Measurements from ENCODE around the gene TRAF2. TPM values are rescaled to one million over a fixed set of nuclear protein-coding genes. Genes with fewer than 3 reads are reported as not detected.

Gene TRAF2
- total and polyA plus RNA-seq, 9 of the 15 experiments (the other 6 are each of a cell fraction or from before 2014, with no cell fraction given): 0.24 to 45.2 (median 18.0) TPM

GRCh38 chr9:136928591-136928990, 42.3 kb downstream of the TRAF2 start:
- BruUV-seq (replicated peaks): no TSS peak
- intact Hi-C loops (cut with micrococcal nuclease) (no loop called here), in situ Hi-C loops (cut with MboI) (no loop called here)
- no peak for DNase-seq (ENCODE audit: extremely low read depth in 1 of 4, low spot score in 3 of 4)
- CTCF ChIA-PET (ENCODE audit: low intra/inter-chr PET ratio): no interaction called here
- Histone ChIP-seq H3K79me2 (ENCODE audit: control insufficient read depth, insufficient read depth, low read length) (no peaks in the 10 kb centered on the region), H3K9ac (ENCODE audit: insufficient read depth in 1 of 2, low read depth in 2 of 2, low read length in 2 of 2) (peak overlapping the region in 1 of 2 experiments; percentile 62; a peak in 1 of 4 replicates), H4K20me1 (replicated peaks; ENCODE audit: control insufficient read depth, insufficient read depth, low read length) (peaks cover 4% of the 10 kb centered on the region; the same call in 1 of the 2 replicates), H3K4me3 (no peak overlapping the region), H3K4me1 (replicated peaks in 1 of 2; ENCODE audit: control insufficient read depth in 2 of 2, insufficient read depth in 2 of 2, low read length in 2 of 2) (peaks cover 10 to 28% of the 10 kb centered on the region in 2 experiments; a peak in 4 of 5 replicates), H3K27ac (ENCODE audit: extremely low read depth, low read depth, low read length) (no peak overlapping the region), H2AFZ (ENCODE audit: low read depth, low read length) (no peak overlapping the region), H3K9me3 (replicated peaks; ENCODE audit: control insufficient read depth, insufficient read depth, low read depth, low read length) (no peaks in the 10 kb centered on the region), H3K36me3 (ENCODE audit: control insufficient read depth, insufficient read depth, low read length) (peaks cover 68% of the 10 kb centered on the region; the same call in 2 of the 3 replicates), H3K9me1 (ENCODE audit: control insufficient read depth, insufficient read depth, low read length) (no peaks in the 10 kb centered on the region), H3K27me3 (ENCODE audit: control insufficient read depth in 2 of 2, insufficient read depth in 2 of 2, low read length in 2 of 2) (no peaks in the 10 kb centered on the region), H3K4me2 (ENCODE audit: insufficient read depth, low read length) (no peak overlapping the region)
- ATAC-seq: peak; percentile 36
- POLR2A ChIA-PET: interaction anchor here (0.6 to 3.2 kb wide), 3 partner anchors 8 to 97 kb away, joined by 3 to 19 read pairs (median 3); no protein-coding TSS in a partner anchor
- WGBS (ENCODE audit: insufficient coverage, low coverage, missing lambda C conversion rate): 86% methylated on average over 8 of the region's 9 CpGs
- FAIRE-seq: no peak
- TF ChIP-seq C11orf30 (IDR thresholded peaks at IDR 0.05; ENCODE audit: low read depth): 0 out of 2 replicates have a peak, but pooled peaks have one; percentile 16
- no peak for TF ChIP-seq HDAC3 (IDR thresholded peaks at IDR 0.05; ENCODE audit: borderline replicate concordance, partially characterized antibody)
- TF ChIP-seq ATF3 (IDR thresholded peaks at IDR 0.05): 0 out of 2 replicates have a peak, but pooled peaks have one; percentile 16
- TF ChIP-seq ATF3 (CRISPR knock-in tag; conservative IDR thresholded peaks at IDR 0.05): no peak
- no peak for TF ChIP-seq CGGBP1 (CRISPR knock-in tag; IDR thresholded peaks at IDR 0.05)
- no peak for TF ChIP-seq NUFIP1 (IDR thresholded peaks at IDR 0.05; ENCODE audit: partially characterized antibody)
- no peak for TF ChIP-seq SRSF9 (IDR thresholded peaks at IDR 0.05; ENCODE audit: borderline replicate concordance, low read depth, low read length)
- TF ChIP-seq ZNF592 (IDR thresholded peaks at IDR 0.05): no peak
- TF ChIP-seq ZNF311 (CRISPR knock-in tag; IDR thresholded peaks at IDR 0.05): no peak
- no peak for TF ChIP-seq RBM34 (IDR thresholded peaks at IDR 0.05; ENCODE audit: borderline replicate concordance, insufficient read depth, low read length)
- no peak for TF ChIP-seq RBM25 (IDR thresholded peaks at IDR 0.05; ENCODE audit: low read depth, low read length, severe bottlenecking)
- TF ChIP-seq FOXP4 (CRISPR knock-in tag; IDR thresholded peaks at IDR 0.05; ENCODE audit: borderline replicate concordance): no peak
- 0 out of 2 replicates have a peak, but pooled peaks have one; percentile 38 for TF ChIP-seq FOXP1 (CRISPR knock-in tag; IDR thresholded peaks at IDR 0.05)
- no peak for TF ChIP-seq BRCA1 (IDR thresholded peaks at IDR 0.05)
- TF ChIP-seq BRCA1 (CRISPR knock-in tag; IDR thresholded peaks at IDR 0.05): no peak
- TF ChIP-seq THRAP3 (IDR thresholded peaks at IDR 0.05; ENCODE audit: borderline replicate concordance): no peak
